Measurements from ENCODE around the gene NELFE.
"Not testable (repeated sequence)": the region's sequence is repeated elsewhere in the genome, so short reads cannot be mapped to it uniquely, and the experiment has no call there.

Gene NELFE

GRCh38 chr6:31927863-31928671, 30.7 kb downstream of the NELFE start:
- H3K36me3 ChIP-seq (ENCODE audit: insufficient read depth, low read length): no peaks in the 10 kb centered on the region
- no peak overlapping the region for H3K9ac ChIP-seq (ENCODE audit: low read depth, low read length)
- H3K4me1 ChIP-seq (ENCODE audit: control insufficient read depth, insufficient read depth, low read length): peaks cover 8% of the 10 kb centered on the region
- H3K4me3 ChIP-seq (ENCODE audit: low read length): no peak overlapping the region
- peaks cover under 1% of the 10 kb centered on the region for H3K27me3 ChIP-seq (ENCODE audit: control insufficient read depth, insufficient read depth, low read length)
- H3K9me3 ChIP-seq (replicated peaks; ENCODE audit: low read length): no peaks in the 10 kb centered on the region
- no peak overlapping the region for H3K4me2 ChIP-seq (ENCODE audit: low read length)

GRCh38 chr6:31927242-31927862, 31.4 kb downstream of the NELFE start, which contains the start of gene C2:
TSS of gene C2 (plus strand) at chr6:31927717. CDS start at chr6:31927753, 36 bp downstream.
- Histone ChIP-seq H3K9ac (ENCODE audit: low read depth, low read length) (no peak within 1 kb of the TSS), H3K9me3 (replicated peaks; ENCODE audit: low read length) (no peaks in the 10 kb centered on the region), H3K4me1 (ENCODE audit: control insufficient read depth, insufficient read depth, low read length) (peaks cover 8% of the 10 kb centered on the region), H3K27me3 (ENCODE audit: control insufficient read depth, insufficient read depth, low read length) (no peaks in the 10 kb centered on the region), H3K36me3 (ENCODE audit: insufficient read depth, low read length) (no peaks in the 10 kb centered on the region), H3K4me3 (ENCODE audit: low read length) (no peak within 1 kb of the TSS), H3K4me2 (ENCODE audit: low read length) (no peak within 1 kb of the TSS)

GRCh38 chr6:31922942-31923341, 35.8 kb downstream of the NELFE start:
- Histone ChIP-seq H3K4me1 (ENCODE audit: control insufficient read depth, insufficient read depth, low read length) (peaks cover 12% of the 10 kb centered on the region), H3K36me3 (ENCODE audit: insufficient read depth, low read length) (no peaks in the 10 kb centered on the region), H3K4me3 (ENCODE audit: low read length) (no peak overlapping the region), H3K9me3 (replicated peaks; ENCODE audit: low read length) (no peaks in the 10 kb centered on the region), H3K27me3 (ENCODE audit: control insufficient read depth, insufficient read depth, low read length) (no peaks in the 10 kb centered on the region), H3K4me2 (ENCODE audit: low read length) (no peak overlapping the region), H3K9ac (ENCODE audit: low read depth, low read length) (no peak overlapping the region)

GRCh38 chr6:31920811-31921210, 38.0 kb downstream of the NELFE start:
- peaks cover 4% of the 10 kb centered on the region for H3K4me1 ChIP-seq (ENCODE audit: control insufficient read depth, insufficient read depth, low read length)
- H3K36me3 ChIP-seq (ENCODE audit: insufficient read depth, low read length): no peaks in the 10 kb centered on the region
- no peak overlapping the region for H3K4me2 ChIP-seq (ENCODE audit: low read length)
- no peak overlapping the region for H3K9ac ChIP-seq (ENCODE audit: low read depth, low read length)
- no peak overlapping the region for H3K4me3 ChIP-seq (ENCODE audit: low read length)
- H3K9me3 ChIP-seq (replicated peaks; ENCODE audit: low read length): no peaks in the 10 kb centered on the region
- no peaks in the 10 kb centered on the region for H3K27me3 ChIP-seq (ENCODE audit: control insufficient read depth, insufficient read depth, low read length)

GRCh38 chr6:31919624-31920303, 39.0 kb downstream of the NELFE start:
- no peak overlapping the region for H3K4me2 ChIP-seq (ENCODE audit: low read length)

GRCh38 chr6:31918069-31918720, 40.6 kb downstream of the NELFE start:
- H3K4me3 ChIP-seq (ENCODE audit: low read length): no peak overlapping the region
- H3K4me1 ChIP-seq (ENCODE audit: control insufficient read depth, insufficient read depth, low read length): peaks cover 4% of the 10 kb centered on the region
- H3K9ac ChIP-seq (ENCODE audit: low read depth, low read length): no peak overlapping the region
- no peaks in the 10 kb centered on the region for H3K27me3 ChIP-seq (ENCODE audit: control insufficient read depth, insufficient read depth, low read length)
- H3K9me3 ChIP-seq (replicated peaks; ENCODE audit: low read length): no peaks in the 10 kb centered on the region
- no peaks in the 10 kb centered on the region for H3K36me3 ChIP-seq (ENCODE audit: insufficient read depth, low read length)
- H3K4me2 ChIP-seq (ENCODE audit: low read length): no peak overlapping the region

More at GRCh38 chr6:31919624-31920303, 39.0 kb downstream of the NELFE start:
- Histone ChIP-seq H3K4me3 (ENCODE audit: low read length) (no peak overlapping the region), H3K9ac (ENCODE audit: low read depth, low read length) (no peak overlapping the region), H3K9me3 (replicated peaks; ENCODE audit: low read length) (no peaks in the 10 kb centered on the region), H3K36me3 (ENCODE audit: insufficient read depth, low read length) (no peaks in the 10 kb centered on the region), H3K27me3 (ENCODE audit: control insufficient read depth, insufficient read depth, low read length) (no peaks in the 10 kb centered on the region), H3K4me1 (ENCODE audit: control insufficient read depth, insufficient read depth, low read length) (peaks cover 4% of the 10 kb centered on the region)

GRCh38 chr6:31915756-31916155, 43.0 kb downstream of the NELFE start:
- peaks cover 11% of the 10 kb centered on the region for H3K4me1 ChIP-seq (ENCODE audit: control insufficient read depth, insufficient read depth, low read length)
- no peak overlapping the region for H3K9ac ChIP-seq (ENCODE audit: low read depth, low read length)
- H3K9me3 ChIP-seq (replicated peaks; ENCODE audit: low read length): no peaks in the 10 kb centered on the region
- no peaks in the 10 kb centered on the region for H3K27me3 ChIP-seq (ENCODE audit: control insufficient read depth, insufficient read depth, low read length)
- no peak overlapping the region for H3K4me3 ChIP-seq (ENCODE audit: low read length)
- H3K36me3 ChIP-seq (ENCODE audit: insufficient read depth, low read length): no peaks in the 10 kb centered on the region
- H3K4me2 ChIP-seq (ENCODE audit: low read length): no peak overlapping the region

GRCh38 chr6:31915351-31915750, 43.4 kb downstream of the NELFE start:
- no peaks in the 10 kb centered on the region for H3K36me3 ChIP-seq (ENCODE audit: insufficient read depth, low read length)
- H3K4me1 ChIP-seq (ENCODE audit: control insufficient read depth, insufficient read depth, low read length): peaks cover 9% of the 10 kb centered on the region
- no peak overlapping the region for H3K4me3 ChIP-seq (ENCODE audit: low read length)
- H3K9ac ChIP-seq (ENCODE audit: low read depth, low read length): no peak overlapping the region
- no peak overlapping the region for H3K4me2 ChIP-seq (ENCODE audit: low read length)
- no peaks in the 10 kb centered on the region for H3K9me3 ChIP-seq (replicated peaks; ENCODE audit: low read length)
- H3K27me3 ChIP-seq (ENCODE audit: control insufficient read depth, insufficient read depth, low read length): no peaks in the 10 kb centered on the region

GRCh38 chr6:31911826-31912585, 46.8 kb downstream of the NELFE start:
- no peak overlapping the region for H3K4me2 ChIP-seq (ENCODE audit: low read length)
- no peak overlapping the region for H3K9ac ChIP-seq (ENCODE audit: low read depth, low read length)
- H3K27me3 ChIP-seq (ENCODE audit: control insufficient read depth, insufficient read depth, low read length): no peaks in the 10 kb centered on the region
- no peak overlapping the region for H3K4me3 ChIP-seq (ENCODE audit: low read length)
- H3K4me1 ChIP-seq (ENCODE audit: control insufficient read depth, insufficient read depth, low read length): peaks cover 35% of the 10 kb centered on the region
- no peaks in the 10 kb centered on the region for H3K36me3 ChIP-seq (ENCODE audit: insufficient read depth, low read length)
- no peaks in the 10 kb centered on the region for H3K9me3 ChIP-seq (replicated peaks; ENCODE audit: low read length)

- not testable (repeated sequence) for H3K36me3 ChIP-seq (ENCODE audit: insufficient read depth, low read length); H3K4me2 ChIP-seq (ENCODE audit: low read length); H3K9ac ChIP-seq (ENCODE audit: low read depth, low read length); H3K9me3 ChIP-seq (replicated peaks; ENCODE audit: low read length); H3K4me3 ChIP-seq (ENCODE audit: low read length); H3K27me3 ChIP-seq (ENCODE audit: control insufficient read depth, insufficient read depth, low read length)
- peaks cover 35% of the 10 kb centered on the region for H3K4me1 ChIP-seq (ENCODE audit: control insufficient read depth, insufficient read depth, low read length)
Measured at GRCh38 chr6:31909298-31909697, 49.5 kb downstream of the NELFE start.

- Histone ChIP-seq H3K4me3 (ENCODE audit: low read length) (no peak overlapping the region), H3K36me3 (ENCODE audit: insufficient read depth, low read length) (no peaks in the 10 kb centered on the region)
Measured at GRCh38 chr6:31908791-31909190, 50.0 kb downstream of the NELFE start.

More at GRCh38 chr6:31908791-31909190, 50.0 kb downstream of the NELFE start:
- H3K27me3 ChIP-seq (ENCODE audit: control insufficient read depth, insufficient read depth, low read length): peaks cover 5% of the 10 kb centered on the region
- no peak overlapping the region for H3K9ac ChIP-seq (ENCODE audit: low read depth, low read length)
- no peak overlapping the region for H3K4me2 ChIP-seq (ENCODE audit: low read length)
- peaks cover 35% of the 10 kb centered on the region for H3K4me1 ChIP-seq (ENCODE audit: control insufficient read depth, insufficient read depth, low read length)
- H3K9me3 ChIP-seq (replicated peaks; ENCODE audit: low read length): no peaks in the 10 kb centered on the region
